ENCODE results near the gene TP53AIP1.

The TP53AIP1 gene

DNA sequence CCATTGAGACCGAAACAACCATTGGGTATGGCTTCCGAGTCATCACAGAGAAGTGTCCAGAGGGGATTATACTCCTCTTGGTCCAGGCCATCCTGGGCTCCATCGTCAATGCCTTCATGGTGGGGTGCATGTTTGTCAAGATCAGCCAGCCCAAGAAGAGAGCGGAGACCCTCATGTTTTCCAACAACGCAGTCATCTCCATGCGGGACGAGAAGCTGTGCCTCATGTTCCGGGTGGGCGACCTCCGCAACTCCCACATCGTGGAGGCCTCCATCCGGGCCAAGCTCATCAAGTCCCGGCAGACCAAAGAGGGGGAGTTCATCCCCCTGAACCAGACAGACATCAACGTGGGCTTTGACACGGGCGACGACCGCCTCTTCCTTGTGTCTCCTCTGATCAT, 31.0 kb downstream of the TP53AIP1 start:
- H3K4me1 ChIP-seq (ENCODE audit: control insufficient read depth, insufficient read depth, low read length): peaks cover 17% of the 10 kb centered on the region
- no peak overlapping the region for H3K4me2 ChIP-seq (ENCODE audit: low read length)
- no peak overlapping the region for H3K4me3 ChIP-seq (ENCODE audit: low read length)
- no peaks in the 10 kb centered on the region for H3K36me3 ChIP-seq (ENCODE audit: insufficient read depth, low read length)
- H3K9ac ChIP-seq (ENCODE audit: low read depth, low read length): no peak overlapping the region
- peaks cover 21% of the 10 kb centered on the region for H3K27me3 ChIP-seq (ENCODE audit: control insufficient read depth, insufficient read depth, low read length)
- H3K9me3 ChIP-seq (replicated peaks; ENCODE audit: low read length): no peaks in the 10 kb centered on the region

DNA sequence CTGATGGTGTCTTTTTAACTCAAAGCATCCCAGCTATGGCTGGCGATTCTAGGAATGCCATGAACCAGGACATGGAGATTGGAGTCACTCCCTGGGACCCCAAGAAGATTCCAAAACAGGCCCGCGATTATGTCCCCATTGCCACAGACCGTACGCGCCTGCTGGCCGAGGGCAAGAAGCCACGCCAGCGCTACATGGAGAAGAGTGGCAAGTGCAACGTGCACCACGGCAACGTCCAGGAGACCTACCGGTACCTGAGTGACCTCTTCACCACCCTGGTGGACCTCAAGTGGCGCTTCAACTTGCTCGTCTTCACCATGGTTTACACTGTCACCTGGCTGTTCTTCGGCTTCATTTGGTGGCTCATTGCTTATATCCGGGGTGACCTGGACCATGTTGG, 31.4 kb downstream of the TP53AIP1 start:
- Histone ChIP-seq H3K4me1 (ENCODE audit: control insufficient read depth, insufficient read depth, low read length) (peaks cover 18% of the 10 kb centered on the region), H3K4me2 (ENCODE audit: low read length) (no peak overlapping the region), H3K9me3 (replicated peaks; ENCODE audit: low read length) (no peaks in the 10 kb centered on the region), H3K36me3 (ENCODE audit: insufficient read depth, low read length) (no peaks in the 10 kb centered on the region), H3K27me3 (ENCODE audit: control insufficient read depth, insufficient read depth, low read length) (peaks cover 21% of the 10 kb centered on the region), H3K4me3 (ENCODE audit: low read length) (no peak overlapping the region), H3K9ac (ENCODE audit: low read depth, low read length) (no peak overlapping the region)

DNA sequence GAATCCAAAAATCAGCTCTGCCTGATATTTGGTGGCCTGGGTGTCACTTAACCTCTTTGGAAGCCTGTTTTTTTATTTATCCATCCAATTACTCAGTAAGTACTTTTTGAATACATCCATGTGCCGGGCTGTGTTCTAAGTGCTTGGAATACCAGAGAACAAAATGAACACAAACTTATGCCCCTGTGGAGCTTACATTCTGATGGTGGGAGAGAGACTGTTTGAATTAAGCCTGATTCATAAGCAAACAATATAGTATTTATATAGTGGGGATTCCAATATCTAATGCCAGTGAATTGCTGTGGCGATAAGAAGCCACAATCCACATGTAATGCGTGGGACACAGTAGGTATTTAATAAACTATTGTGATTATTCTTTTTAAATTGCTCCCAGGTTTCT, 32.1 kb downstream of the TP53AIP1 start:
- no peaks in the 10 kb centered on the region for H3K36me3 ChIP-seq (ENCODE audit: insufficient read depth, low read length)
- no peaks in the 10 kb centered on the region for H3K9me3 ChIP-seq (replicated peaks; ENCODE audit: low read length)
- peaks cover 21% of the 10 kb centered on the region for H3K4me1 ChIP-seq (ENCODE audit: control insufficient read depth, insufficient read depth, low read length)
- H3K27me3 ChIP-seq (ENCODE audit: control insufficient read depth, insufficient read depth, low read length): peaks cover 21% of the 10 kb centered on the region
- H3K9ac ChIP-seq (ENCODE audit: low read depth, low read length): no peak overlapping the region
- H3K4me2 ChIP-seq (ENCODE audit: low read length): no peak overlapping the region
- H3K4me3 ChIP-seq (ENCODE audit: low read length): no peak overlapping the region

DNA sequence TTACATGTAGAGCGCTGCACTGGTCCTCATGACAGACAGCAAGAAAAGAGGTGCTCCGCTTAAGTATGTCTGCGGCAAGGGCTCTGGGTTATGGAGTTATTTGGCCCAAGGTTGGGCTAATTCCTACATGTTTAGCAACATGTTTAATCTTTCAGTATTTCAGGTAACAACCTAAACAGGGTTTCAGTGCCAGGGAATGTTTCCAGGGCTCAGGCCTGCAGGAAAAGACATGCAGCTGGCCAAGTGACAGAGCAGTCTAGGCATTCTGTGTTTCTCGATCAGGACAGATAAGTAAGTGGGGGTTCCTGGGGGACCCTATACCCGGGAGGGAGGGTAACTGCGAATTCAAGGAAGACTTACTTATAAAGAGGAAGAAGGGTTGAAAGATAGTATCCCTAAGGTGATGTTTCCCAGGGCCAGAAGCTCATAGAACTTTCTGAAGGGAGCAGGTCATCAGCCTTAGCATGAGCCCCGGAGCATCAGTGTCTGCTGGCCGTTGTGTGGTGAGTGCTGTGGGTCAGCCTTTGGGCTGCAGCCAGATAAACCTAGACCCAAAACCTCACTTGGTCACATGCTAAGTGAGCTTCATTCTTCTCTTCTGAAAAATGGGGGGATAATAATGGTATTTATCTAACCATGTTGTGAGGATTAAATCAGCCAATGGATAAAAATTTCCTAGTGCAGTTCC, 33.1 kb downstream of the TP53AIP1 start:
- Histone ChIP-seq H3K4me1 (ENCODE audit: control insufficient read depth, insufficient read depth, low read length) (peaks cover 24% of the 10 kb centered on the region), H3K36me3 (ENCODE audit: insufficient read depth, low read length) (no peaks in the 10 kb centered on the region), H3K9ac (ENCODE audit: low read depth, low read length) (no peak overlapping the region), H3K27me3 (ENCODE audit: control insufficient read depth, insufficient read depth, low read length) (peaks cover 12% of the 10 kb centered on the region), H3K4me3 (ENCODE audit: low read length) (no peak overlapping the region), H3K9me3 (replicated peaks; ENCODE audit: low read length) (no peaks in the 10 kb centered on the region), H3K4me2 (ENCODE audit: low read length) (no peak overlapping the region)

DNA sequence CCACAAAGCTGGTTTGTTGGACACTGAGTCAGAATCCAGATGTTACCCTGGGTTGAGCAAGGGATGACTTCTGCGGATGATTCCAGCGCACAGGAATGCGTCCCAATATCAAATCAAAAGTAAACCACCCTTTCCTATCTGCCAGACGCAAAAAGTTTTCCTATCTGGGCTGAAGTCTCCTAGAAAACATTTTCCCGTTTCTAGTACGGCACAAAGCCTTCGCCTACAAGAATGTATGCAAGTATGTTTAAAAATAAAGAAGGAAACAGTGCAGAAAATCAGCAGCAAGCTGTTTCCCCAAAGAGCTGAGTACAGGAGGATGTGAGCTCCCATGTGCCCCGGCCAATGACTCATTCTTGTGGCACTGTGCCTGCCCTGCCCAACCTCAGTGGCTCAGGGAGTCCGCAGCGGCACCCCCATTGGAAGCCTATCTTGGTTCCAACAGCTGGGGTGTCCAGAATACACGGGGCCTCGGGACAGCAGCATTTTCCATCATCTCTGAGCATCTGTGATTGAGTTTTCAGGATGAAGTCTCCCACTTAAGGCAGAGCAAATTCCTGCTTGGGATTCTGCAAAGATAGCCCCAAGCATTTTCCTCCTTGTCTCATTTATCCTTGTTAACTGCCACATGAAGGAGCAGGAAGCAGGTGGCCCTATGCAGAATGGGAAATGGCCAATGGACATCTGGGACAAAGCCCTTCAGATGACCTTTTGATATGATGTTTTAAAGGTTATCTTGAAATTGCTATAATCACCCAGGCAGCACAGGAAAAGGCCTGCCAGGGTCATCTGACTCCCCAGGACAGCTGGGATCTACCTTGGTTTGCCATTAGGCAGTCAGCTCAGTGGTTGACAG, 34.1 kb downstream of the TP53AIP1 start:
- Histone ChIP-seq H3K9ac (ENCODE audit: low read depth, low read length) (peak overlapping the region; percentile 19), H3K9me3 (replicated peaks; ENCODE audit: low read length) (no peaks in the 10 kb centered on the region), H3K4me1 (ENCODE audit: control insufficient read depth, insufficient read depth, low read length) (peaks cover 33% of the 10 kb centered on the region), H3K4me2 (ENCODE audit: low read length) (peak overlapping the region; percentile 83), H3K27me3 (ENCODE audit: control insufficient read depth, insufficient read depth, low read length) (peaks cover 6% of the 10 kb centered on the region), H3K4me3 (ENCODE audit: low read length) (peak overlapping the region; percentile 56), H3K36me3 (ENCODE audit: insufficient read depth, low read length) (no peaks in the 10 kb centered on the region)

DNA sequence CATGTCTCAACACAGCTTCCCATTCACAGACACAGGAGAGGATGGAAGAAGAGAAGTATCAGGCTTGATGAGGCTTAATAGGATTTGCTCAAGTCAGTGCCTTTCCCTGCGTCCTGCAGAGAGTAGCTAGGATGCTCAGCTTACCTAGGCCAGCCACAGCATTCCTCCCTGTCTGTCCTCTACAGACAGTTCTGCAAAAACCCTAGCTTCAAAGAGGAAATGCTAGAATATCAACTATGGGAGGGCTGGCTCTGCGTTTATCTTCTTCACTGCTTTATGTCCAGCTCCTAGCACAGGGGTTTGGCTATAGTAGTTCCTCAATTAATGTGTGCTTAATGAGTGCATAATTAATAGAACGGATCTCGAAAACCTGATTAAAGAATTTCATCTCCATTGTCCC, 35.1 kb downstream of the TP53AIP1 start:
- peaks cover 43% of the 10 kb centered on the region for H3K4me1 ChIP-seq (ENCODE audit: control insufficient read depth, insufficient read depth, low read length)
- no peaks in the 10 kb centered on the region for H3K9me3 ChIP-seq (replicated peaks; ENCODE audit: low read length)
- H3K4me2 ChIP-seq (ENCODE audit: low read length): no peak overlapping the region
- H3K36me3 ChIP-seq (ENCODE audit: insufficient read depth, low read length): no peaks in the 10 kb centered on the region
- H3K27me3 ChIP-seq (ENCODE audit: control insufficient read depth, insufficient read depth, low read length): no peaks in the 10 kb centered on the region
- H3K4me3 ChIP-seq (ENCODE audit: low read length): no peak overlapping the region
- H3K9ac ChIP-seq (ENCODE audit: low read depth, low read length): no peak overlapping the region

DNA sequence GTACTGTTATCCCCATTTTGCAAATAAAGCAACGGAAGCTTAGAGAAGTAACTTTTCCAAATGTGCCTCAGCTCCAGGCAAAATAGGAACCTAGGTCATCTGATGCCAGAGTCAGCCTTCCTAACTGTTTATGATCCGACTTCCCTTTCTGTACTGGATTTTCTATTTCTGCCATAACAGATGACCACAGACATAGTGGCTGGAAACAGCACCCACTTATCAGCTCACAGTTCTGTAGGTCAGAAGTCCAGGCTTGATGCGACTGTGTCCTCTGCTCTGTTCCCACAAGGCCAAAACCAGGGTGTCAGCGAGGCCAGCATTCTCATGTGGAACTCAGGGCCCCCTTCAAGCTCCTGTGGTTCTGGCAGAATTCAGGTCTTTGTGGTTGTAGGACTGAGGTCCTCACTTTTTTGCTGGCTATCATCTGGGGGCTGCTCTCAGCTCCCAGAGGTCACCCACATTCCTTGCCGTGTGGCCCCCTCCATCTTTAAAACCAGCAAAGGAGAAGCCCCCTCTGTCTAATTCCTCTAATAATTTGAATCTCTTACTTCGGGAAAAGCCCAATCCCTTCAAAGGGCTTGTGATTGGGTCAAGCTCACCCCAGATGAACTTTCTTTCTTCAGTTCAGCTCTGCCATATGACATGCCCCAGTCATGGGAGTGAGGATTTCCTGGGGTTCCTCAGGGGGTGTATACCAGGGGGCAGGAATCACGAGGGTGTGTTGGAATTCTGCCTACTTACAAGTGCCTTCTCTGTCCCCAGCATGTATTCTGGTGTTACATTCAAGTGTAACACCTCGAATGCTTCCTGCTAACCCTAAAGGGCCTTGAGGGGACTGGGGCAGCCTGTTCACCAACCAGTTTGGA, 36.3 kb downstream of the TP53AIP1 start:
- Histone ChIP-seq H3K4me1 (ENCODE audit: control insufficient read depth, insufficient read depth, low read length) (peaks cover 49% of the 10 kb centered on the region), H3K9me3 (replicated peaks; ENCODE audit: low read length) (no peaks in the 10 kb centered on the region), H3K9ac (ENCODE audit: low read depth, low read length) (no peak overlapping the region), H3K36me3 (ENCODE audit: insufficient read depth, low read length) (no peaks in the 10 kb centered on the region), H3K4me2 (ENCODE audit: low read length) (peak overlapping the region; percentile 84), H3K4me3 (ENCODE audit: low read length) (peak overlapping the region; percentile 67), H3K27me3 (ENCODE audit: control insufficient read depth, insufficient read depth, low read length) (no peaks in the 10 kb centered on the region)

DNA sequence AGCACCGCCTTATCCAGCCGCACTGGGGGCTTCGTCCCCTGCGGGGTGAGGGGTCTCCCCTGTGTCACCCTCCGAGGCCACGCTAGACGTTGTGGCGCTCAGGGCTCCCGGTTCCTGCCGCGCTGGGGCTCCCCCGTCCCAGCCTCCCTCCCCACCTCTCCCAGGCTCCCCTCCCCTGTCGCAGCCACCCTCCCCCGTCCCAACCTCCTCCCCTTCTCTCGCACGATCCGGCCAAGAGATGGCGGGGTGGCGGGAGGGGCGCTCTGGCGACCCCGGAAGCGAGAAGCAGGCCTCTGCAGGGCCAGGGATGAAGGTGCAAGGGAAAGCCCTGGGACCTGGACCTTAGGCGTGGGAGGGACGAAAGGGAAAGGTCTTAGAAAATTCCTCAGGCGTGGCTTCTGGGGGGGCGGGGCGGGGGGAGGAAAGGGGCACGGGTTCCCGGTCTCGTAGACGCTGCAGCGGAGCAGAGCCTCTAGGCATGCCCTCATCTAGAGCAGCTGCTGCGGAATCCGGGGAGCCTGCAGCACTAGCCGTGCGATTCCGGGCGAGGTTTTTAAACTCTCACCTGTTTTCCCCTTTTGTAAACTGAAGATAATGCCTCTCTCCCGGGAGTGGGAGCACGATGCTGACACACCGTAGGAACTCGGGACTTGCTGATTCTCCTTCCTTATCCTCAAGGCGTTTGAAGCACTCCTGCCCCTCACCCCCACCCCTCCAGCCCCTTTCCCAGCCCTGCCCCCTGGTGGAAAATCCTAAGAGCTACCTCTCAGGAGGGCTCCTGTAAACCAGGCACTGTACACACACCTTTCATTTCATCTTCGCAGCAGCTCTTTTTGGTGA, 37.1 kb downstream of the TP53AIP1 start:
- H3K4me3 ChIP-seq (ENCODE audit: low read length): peak overlapping the region; percentile 67
- H3K4me2 ChIP-seq (ENCODE audit: low read length): peak overlapping the region; percentile 84
- H3K4me1 ChIP-seq (ENCODE audit: control insufficient read depth, insufficient read depth, low read length): peaks cover 49% of the 10 kb centered on the region
- H3K36me3 ChIP-seq (ENCODE audit: insufficient read depth, low read length): no peaks in the 10 kb centered on the region
- no peaks in the 10 kb centered on the region for H3K27me3 ChIP-seq (ENCODE audit: control insufficient read depth, insufficient read depth, low read length)
- H3K9me3 ChIP-seq (replicated peaks; ENCODE audit: low read length): no peaks in the 10 kb centered on the region
- H3K9ac ChIP-seq (ENCODE audit: low read depth, low read length): peak overlapping the region; percentile 27

DNA sequence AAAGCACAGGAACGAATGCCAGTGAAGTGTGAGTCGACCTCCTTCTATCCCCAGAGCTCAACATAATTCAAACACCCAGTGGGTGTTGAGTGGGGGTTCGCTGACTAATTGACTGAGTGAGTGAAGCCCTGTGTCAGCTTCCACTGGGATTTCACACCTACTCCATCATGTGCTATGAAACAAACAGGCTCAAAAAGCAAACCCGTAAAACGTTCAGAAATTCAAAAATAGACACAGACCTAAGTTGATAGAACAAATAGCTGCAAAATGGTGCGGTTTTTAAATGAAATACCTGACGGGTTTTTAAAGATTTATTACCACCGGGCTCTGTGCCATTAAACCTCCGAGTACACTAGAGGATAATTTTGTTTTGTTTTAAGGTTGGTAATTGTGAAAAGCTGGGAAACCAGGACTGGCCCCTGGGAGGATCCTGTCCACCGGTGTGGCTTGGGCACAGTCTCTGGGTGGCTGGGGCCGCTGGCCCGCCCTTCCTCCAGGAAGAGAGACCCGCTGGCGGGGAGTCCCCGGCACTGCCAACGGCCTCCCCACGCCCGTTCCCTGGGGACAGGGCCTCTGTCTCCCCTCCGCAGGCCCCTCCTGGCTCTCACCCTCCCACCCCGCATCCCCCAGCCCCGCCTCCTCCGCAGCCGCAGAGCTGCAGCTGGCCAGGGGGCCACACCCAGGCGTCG, 37.9 kb downstream of the TP53AIP1 start:
- Histone ChIP-seq H3K4me1 (ENCODE audit: control insufficient read depth, insufficient read depth, low read length) (peaks cover 49% of the 10 kb centered on the region), H3K4me3 (ENCODE audit: low read length) (peak overlapping the region; percentile 67), H3K9me3 (replicated peaks; ENCODE audit: low read length) (no peaks in the 10 kb centered on the region), H3K27me3 (ENCODE audit: control insufficient read depth, insufficient read depth, low read length) (no peaks in the 10 kb centered on the region), H3K4me2 (ENCODE audit: low read length) (peak overlapping the region; percentile 84), H3K9ac (ENCODE audit: low read depth, low read length) (no peak overlapping the region), H3K36me3 (ENCODE audit: insufficient read depth, low read length) (no peaks in the 10 kb centered on the region)

DNA sequence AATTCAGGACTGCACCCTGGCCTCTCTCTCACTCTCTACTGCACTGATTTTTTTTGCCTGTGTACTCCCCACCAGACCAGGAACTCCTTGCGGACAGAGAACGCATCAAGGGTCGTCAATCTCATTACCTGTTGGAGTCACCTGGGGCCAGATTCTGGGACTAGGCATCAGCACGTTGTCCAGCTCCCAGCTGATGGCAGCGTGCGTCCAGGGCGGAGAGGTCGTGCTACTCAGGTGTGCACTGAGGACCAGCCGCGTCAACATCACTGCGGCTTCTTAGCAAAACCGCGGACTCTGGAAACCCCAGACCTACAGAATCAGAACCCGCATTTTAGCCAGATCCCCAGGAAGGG, 38.4 kb downstream of the TP53AIP1 start:
- Histone ChIP-seq H3K4me3 (ENCODE audit: low read length) (no peak overlapping the region), H3K27me3 (ENCODE audit: control insufficient read depth, insufficient read depth, low read length) (no peaks in the 10 kb centered on the region), H3K4me1 (ENCODE audit: control insufficient read depth, insufficient read depth, low read length) (peaks cover 49% of the 10 kb centered on the region), H3K9ac (ENCODE audit: low read depth, low read length) (no peak overlapping the region), H3K9me3 (replicated peaks; ENCODE audit: low read length) (no peaks in the 10 kb centered on the region), H3K4me2 (ENCODE audit: low read length) (peak overlapping the region; percentile 21), H3K36me3 (ENCODE audit: insufficient read depth, low read length) (no peaks in the 10 kb centered on the region)
